Measurements from ENCODE around the gene KCNG2.

KCNG2 gene

DNA sequence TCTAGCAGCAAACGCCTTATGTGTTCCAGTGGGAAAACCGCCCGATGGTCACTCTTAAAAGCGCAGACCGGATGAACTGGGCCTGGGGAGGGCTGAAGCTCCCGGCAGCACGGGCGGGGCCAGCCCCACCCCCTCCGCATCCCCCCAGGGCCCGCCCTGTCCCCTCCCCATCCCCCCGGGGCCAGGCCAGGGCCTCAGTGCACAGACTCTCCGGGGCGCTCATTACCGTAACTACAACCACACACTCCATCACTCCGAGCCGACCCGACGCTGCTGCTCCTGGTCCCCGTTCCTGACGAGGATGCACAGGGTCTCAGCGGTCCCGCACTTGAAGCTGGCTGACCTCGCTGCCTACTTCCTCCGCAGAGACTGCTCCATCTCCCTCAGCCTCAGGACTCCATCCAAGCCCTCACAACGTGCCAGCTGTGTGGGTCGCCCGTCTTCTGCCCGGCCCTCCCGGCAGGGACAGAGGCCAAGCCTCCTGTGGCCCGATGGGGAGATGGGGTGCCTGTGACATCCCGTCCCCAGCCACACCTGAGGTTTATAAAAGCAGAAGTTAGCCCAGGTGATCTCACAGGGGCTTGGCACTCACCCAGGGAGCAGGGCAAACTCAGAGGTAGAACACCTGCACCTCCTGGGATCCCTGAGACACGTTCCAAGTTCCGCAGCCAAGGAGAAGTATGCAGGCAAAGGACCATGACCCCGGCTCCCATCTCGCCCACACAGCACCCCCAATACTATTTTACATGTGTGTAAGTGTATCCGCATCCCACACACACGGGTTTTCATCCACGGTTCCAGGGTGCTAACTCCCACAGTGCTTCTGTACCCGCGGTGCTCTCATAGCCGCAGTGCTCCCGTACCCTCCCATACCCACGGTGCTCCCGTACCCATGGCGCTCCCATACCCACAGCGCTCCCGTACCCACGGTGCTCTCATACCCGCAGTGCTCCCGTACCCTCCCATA lies 117.7 kb downstream of the KCNG2 start:
- H3F3A ChIP-seq (ENCODE audit: low read depth) = no peaks in the 10 kb centered on the region
- no peaks in the 10 kb centered on the region for H3K27me3 ChIP-seq (ENCODE audit: insufficient read depth, low read length, poor library complexity, severe bottlenecking)
- no peaks in the 10 kb centered on the region for H3K9me2 ChIP-seq (replicated peaks; ENCODE audit: low read depth, low read length)
- no peak overlapping the region for H3K4me2 ChIP-seq (ENCODE audit: low read depth, low read length, poor library complexity, severe bottlenecking)
- no peak overlapping the region for H3K9ac ChIP-seq (ENCODE audit: low read depth, low read length, poor library complexity, severe bottlenecking)
- no peaks in the 10 kb centered on the region for H3K79me2 ChIP-seq (ENCODE audit: insufficient read depth, low read length)
- TF ChIP-seq, protein P1, sequence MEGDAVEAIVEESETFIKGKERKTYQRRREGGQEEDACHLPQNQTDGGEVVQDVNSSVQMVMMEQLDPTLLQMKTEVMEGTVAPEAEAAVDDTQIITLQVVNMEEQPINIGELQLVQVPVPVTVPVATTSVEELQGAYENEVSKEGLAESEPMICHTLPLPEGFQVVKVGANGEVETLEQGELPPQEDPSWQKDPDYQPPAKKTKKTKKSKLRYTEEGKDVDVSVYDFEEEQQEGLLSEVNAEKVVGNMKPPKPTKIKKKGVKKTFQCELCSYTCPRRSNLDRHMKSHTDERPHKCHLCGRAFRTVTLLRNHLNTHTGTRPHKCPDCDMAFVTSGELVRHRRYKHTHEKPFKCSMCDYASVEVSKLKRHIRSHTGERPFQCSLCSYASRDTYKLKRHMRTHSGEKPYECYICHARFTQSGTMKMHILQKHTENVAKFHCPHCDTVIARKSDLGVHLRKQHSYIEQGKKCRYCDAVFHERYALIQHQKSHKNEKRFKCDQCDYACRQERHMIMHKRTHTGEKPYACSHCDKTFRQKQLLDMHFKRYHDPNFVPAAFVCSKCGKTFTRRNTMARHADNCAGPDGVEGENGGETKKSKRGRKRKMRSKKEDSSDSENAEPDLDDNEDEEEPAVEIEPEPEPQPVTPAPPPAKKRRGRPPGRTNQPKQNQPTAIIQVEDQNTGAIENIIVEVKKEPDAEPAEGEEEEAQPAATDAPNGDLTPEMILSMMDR (conservative IDR thresholded peaks at IDR 0.05; ENCODE audit: low read length) = no peak
- no peaks in the 10 kb centered on the region for H3K4me1 ChIP-seq (ENCODE audit: insufficient read depth, low read length, poor library complexity, severe bottlenecking)
- H3K36me3 ChIP-seq (ENCODE audit: insufficient read depth, low read length) = peaks cover 28% of the 10 kb centered on the region; the same call in 1 of the 2 replicates
- H3K4me3 ChIP-seq (ENCODE audit: low read length, poor library complexity, severe bottlenecking) = no peak overlapping the region
- no peaks in the 10 kb centered on the region for H4K20me1 ChIP-seq (ENCODE audit: insufficient read depth, low read length, poor library complexity, severe bottlenecking)
- no peak overlapping the region for H2AFZ ChIP-seq (ENCODE audit: low read length)
- H3K9me3 ChIP-seq (ENCODE audit: insufficient read depth, low read depth, low read length) = no peaks in the 10 kb centered on the region

DNA sequence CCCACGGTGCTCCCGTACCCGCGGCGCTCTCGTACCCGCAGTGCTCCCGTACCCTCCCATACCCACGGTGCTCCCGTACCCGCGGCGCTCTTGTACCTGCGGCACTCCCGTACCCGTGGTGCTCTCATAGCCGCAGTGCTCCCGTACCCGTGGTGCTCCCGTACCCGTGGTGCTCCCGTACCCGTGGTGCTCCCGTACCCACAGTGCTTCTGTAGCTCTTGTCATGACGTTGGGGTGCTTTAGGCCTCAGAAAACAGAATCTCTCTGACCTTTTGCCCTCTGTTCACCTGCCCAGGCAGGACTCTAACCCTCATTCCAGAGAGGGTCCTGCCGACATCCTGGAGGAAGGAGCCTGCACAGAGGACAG lies 118.4 kb downstream of the KCNG2 start:
- no peaks in the 10 kb centered on the region for H4K20me1 ChIP-seq (ENCODE audit: insufficient read depth, low read length, poor library complexity, severe bottlenecking)
- H3K79me2 ChIP-seq (ENCODE audit: insufficient read depth, low read length) = no peaks in the 10 kb centered on the region
- H3K4me1 ChIP-seq (ENCODE audit: insufficient read depth, low read length, poor library complexity, severe bottlenecking) = no peaks in the 10 kb centered on the region
- H3K36me3 ChIP-seq (ENCODE audit: insufficient read depth, low read length) = peaks cover 28% of the 10 kb centered on the region; the same call in 1 of the 2 replicates
- TF ChIP-seq, protein P1 (conservative IDR thresholded peaks at IDR 0.05; ENCODE audit: low read length) = no peak
- no peak for TF ChIP-seq EZH2phosphoT487 (IDR thresholded peaks at IDR 0.05; ENCODE audit: borderline replicate concordance)
- H3K27me3 ChIP-seq (ENCODE audit: insufficient read depth, low read length, poor library complexity, severe bottlenecking) = no peaks in the 10 kb centered on the region
- no peaks in the 10 kb centered on the region for H3K9me3 ChIP-seq (ENCODE audit: insufficient read depth, low read depth, low read length)
- H3K9ac ChIP-seq (ENCODE audit: low read depth, low read length, poor library complexity, severe bottlenecking) = no peak overlapping the region
- no peak overlapping the region for H3K4me3 ChIP-seq (ENCODE audit: low read length, poor library complexity, severe bottlenecking)
- H2AFZ ChIP-seq (ENCODE audit: low read length) = no peak overlapping the region
- no peaks in the 10 kb centered on the region for H3F3A ChIP-seq (ENCODE audit: low read depth)
- H3K4me2 ChIP-seq (ENCODE audit: low read depth, low read length, poor library complexity, severe bottlenecking) = no peak overlapping the region
- H3K9me2 ChIP-seq (replicated peaks; ENCODE audit: low read depth, low read length) = no peaks in the 10 kb centered on the region

DNA sequence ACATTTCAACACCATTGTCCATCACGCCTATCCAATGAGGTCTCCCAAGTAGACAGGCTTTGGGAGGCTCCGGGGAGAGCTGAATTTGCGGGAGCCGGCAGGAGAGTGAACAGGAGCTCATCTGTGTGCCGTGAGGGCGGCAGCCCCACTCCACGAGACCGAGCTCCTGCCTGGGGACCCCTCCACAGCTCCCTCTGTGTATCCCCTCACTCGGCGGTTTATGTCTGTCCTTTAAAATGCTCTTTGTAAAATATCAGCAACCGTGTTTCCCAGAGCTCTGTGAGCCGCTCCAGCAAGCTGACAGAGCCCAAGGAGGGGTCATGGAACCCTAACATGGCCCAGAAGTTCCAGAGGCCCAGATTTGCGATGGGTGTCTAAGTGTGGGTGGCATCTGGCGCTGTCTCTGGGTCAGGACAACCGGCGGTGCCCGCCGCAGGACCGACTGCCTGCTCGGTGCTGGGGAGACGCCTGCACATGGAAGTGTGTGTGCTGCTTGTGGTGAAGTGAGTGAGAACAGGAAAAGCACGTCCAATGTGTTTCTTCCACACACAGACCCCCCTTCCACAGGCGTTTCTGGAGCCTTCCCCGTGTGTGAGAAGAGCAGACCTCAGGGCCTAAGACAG lies 118.9 kb downstream of the KCNG2 start:
- Histone ChIP-seq H3K36me3 (ENCODE audit: insufficient read depth, low read length) (peaks cover 28% of the 10 kb centered on the region; the same call in 1 of the 2 replicates), H3F3A (ENCODE audit: low read depth) (no peaks in the 10 kb centered on the region), H3K27me3 (ENCODE audit: insufficient read depth, low read length, poor library complexity, severe bottlenecking) (no peaks in the 10 kb centered on the region), H3K4me1 (ENCODE audit: insufficient read depth, low read length, poor library complexity, severe bottlenecking) (no peaks in the 10 kb centered on the region), H3K79me2 (ENCODE audit: insufficient read depth, low read length) (no peaks in the 10 kb centered on the region), H4K20me1 (ENCODE audit: insufficient read depth, low read length, poor library complexity, severe bottlenecking) (no peaks in the 10 kb centered on the region), H2AFZ (ENCODE audit: low read length) (no peak overlapping the region), H3K4me2 (ENCODE audit: low read depth, low read length, poor library complexity, severe bottlenecking) (no peak overlapping the region), H3K9me3 (ENCODE audit: insufficient read depth, low read depth, low read length) (no peaks in the 10 kb centered on the region), H3K4me3 (ENCODE audit: low read length, poor library complexity, severe bottlenecking) (no peak overlapping the region), H3K9me2 (replicated peaks; ENCODE audit: low read depth, low read length) (no peaks in the 10 kb centered on the region), H3K9ac (ENCODE audit: low read depth, low read length, poor library complexity, severe bottlenecking) (no peak overlapping the region)
- TF ChIP-seq EZH2phosphoT487 (IDR thresholded peaks at IDR 0.05; ENCODE audit: borderline replicate concordance) = no peak
- TF ChIP-seq, protein P1 (conservative IDR thresholded peaks at IDR 0.05; ENCODE audit: low read length) = no peak

Measured in Loucy (cell line).